Heart left ventricle (tissue), 16 donors: ENCODE data around the gene HS3ST3A1. TPM values are rescaled to one million over a fixed set of nuclear protein-coding genes. Genes with fewer than 3 reads are reported as not detected.

Experiments
- ATAC-seq, 4 donors: fragments of 200-7000 bp; cut with Tn5 transposase; one replicate each; pipeline ENCODE4 v1.9.1; 2020 to 2022; ENCODE audit warnings: moderate library complexity in 4 of 4, mild to moderate bottlenecking in 3 of 4, moderate number of reproducible peaks in 1 of 4
- DNase-seq, 5 donors: peaks; one replicate each; pipeline ENCODE4 v3.0.0-alpha.2; 2020
- H3K27ac ChIP-seq, 12 donors: fragments of 200-600 bp; sonication (generic) in 4 of 12; one replicate each; pipeline versions ENCODE4 v1.5.0 to v1.8.0; 2016 to 2022; ENCODE audit warnings: mild to moderate bottlenecking in 2 of 12
- H3K27me3 ChIP-seq, 9 donors: fragments of 200-600 bp; sonication (generic) in 2 of 9; one replicate each; pipeline versions ENCODE4 v1.5.1 to v1.8.0; 2016 to 2022; ENCODE audit warnings: mild to moderate bottlenecking in 3 of 9
- H3K36me3 ChIP-seq, 9 donors: fragments of 200-600 bp; sonication (generic) in 2 of 9; one replicate each; pipeline versions ENCODE4 v1.5.0 to v1.8.0; 2018 to 2022; ENCODE audit warnings: mild to moderate bottlenecking in 2 of 9
- H3K4me1 ChIP-seq, 12 donors: fragments of 200-600 bp; sonication (generic) in 4 of 12; one replicate each; pipeline versions ENCODE4 v1.5.0 to v1.8.0; 2016 to 2022; ENCODE audit warnings: mild to moderate bottlenecking in 3 of 12
- H3K4me3 ChIP-seq, 12 donors: fragments of 200-600 bp; sonication (generic) in 4 of 12; one replicate each; pipeline versions ENCODE4 v1.5.0 to v1.8.0; 2017 to 2022; ENCODE audit warnings: mild to moderate bottlenecking in 9 of 12, moderate library complexity in 4 of 12
- H3K9me3 ChIP-seq, 12 donors: fragments of 200-600 bp; sonication (generic) in 4 of 12; one replicate each; pipeline versions ENCODE4 v1.5.0 to v1.8.0; 2016 to 2022; ENCODE audit warnings: mild to moderate bottlenecking in 1 of 12
- POLR2A ChIP-seq, 2 donors: fragments of 450-650 bp; IDR thresholded peaks; one replicate each; pipeline ENCODE4 v1.6.1; 2017; ENCODE audit warnings: antibody characterized with exemption in 2 of 2, mild to moderate bottlenecking in 2 of 2, moderate library complexity in 2 of 2
- WGBS, 4 donors: extraction: QIAGEN DNeasy Blood & Tissue Kit in 2 of 4; methylation state at CpG; one replicate each; pipeline versions ENCODE4 v1.1.5 to v1.1.7; 2013 to 2018; 5-methylcytosine and 5-hydroxymethylcytosine counted together
- intact Hi-C, 10 donors: fragments of 100-400 bp; cut with DNase I; formaldehyde crosslinking; loops; one replicate each; pipeline versions ENCODE4 v1.11.1 to v1.14.2; 2022
- long read RNA-seq, 3 donors: library from polyadenylated mRNA; unstranded; transcript quantifications; one replicate each; pipeline ENCODE4 v2.0.0, GENCODE V29; 2020 to 2021
- polyA plus RNA-seq, 2 donors: library from polyadenylated mRNA; stranded (reverse); fragments of 200-250 nt; gene quantifications; one replicate each; pipeline ENCODE4 v1.2.3, GENCODE V29; 2013
- total RNA-seq, 9 donors: library from RNA; depleted of rRNA in 2 of 9; stranded (reverse); fragments of >200 nt in 2 of 9; fragmentation: NEBNext Ultra II Directional in 3 of 9; extraction: Animal tissue kit (Norgen Biotek cat#: 25700) in 3 of 9; gene quantifications; one replicate each; pipeline versions ENCODE4 v1.1.0 to v1.2.4, GENCODE V29; 2016 to 2023
- TF ChIP-seq, protein P1 (sequence below), 12 donors: fragments of 200-600 bp; sonication (generic) in 4 of 12; IDR thresholded peaks; one replicate each; pipeline versions ENCODE4 v1.5.0 to v1.8.0; 2018 to 2022; ENCODE audit warnings: antibody characterized with exemption in 12 of 12, mild to moderate bottlenecking in 5 of 12
- donor health status: ischemic (EF 13 %, LVEDD 7.1; RV severe dilation, severe dysfunction).
- donor health status: healthy with polysubstance abuse.
- donor health status: DM: no; HTN: yes; CAD: no.
- donor health status: DM: no; HTN: no; CAD: no.
- donor health status: ischemic (EF 25% LVEDD 6.9; RV normal size, moderate dysfunction).
- donor health status: ischemic (EF 25% LVEDD 5.7; RV mildly dilated, moderate dysfunction).
- donor health status: healthy.
- donor health status: DM: yes; HTN: yes; CAD: no.
- donor health status: ischemic (EF 35%, LVEDD 5.7; RV mildly dilated, moderate dysfunction).
- donor health status: nonischemic (EF 11% LVEDD 7.7; RV severe dilation, severe dysfunction).
- donor health status: DM: yes; HTN: yes; CAD: no.
- donor health status: PGD.
- donor health status: ischemic (EF 29% LVEDD 5.4; RV normal size, mild dysfunction).
- donor health status: nonischemic (EF 23%, LVEDD 6.1; RV moderate dilation, normal function).

The HS3ST3A1 gene
- total RNA-seq (1 to 10 TPM in 6 of 9 donors, under 1 TPM in 3; 0.12 to 5.7 (median 2.7) TPM), polyA plus RNA-seq (1 to 10 TPM in 1 of 2 donors, under 1 TPM in 1; 0.08 to 1.8 TPM)
- long read RNA-seq, donor 1 = 0 reads
- long read RNA-seq, donor 2 = 0 reads
- long read RNA-seq, donor 3, transcript HS3ST3A1-201 (2 exons, 2,527 nt) = major isoform, 13 of 14 reads
- long read RNA-seq, donor 3, partial matches to known transcripts = 1 of 14 reads
- long read RNA-seq, donor 3, other reads (novel, unspliced or antisense) = 0 of 14 reads

DNA sequence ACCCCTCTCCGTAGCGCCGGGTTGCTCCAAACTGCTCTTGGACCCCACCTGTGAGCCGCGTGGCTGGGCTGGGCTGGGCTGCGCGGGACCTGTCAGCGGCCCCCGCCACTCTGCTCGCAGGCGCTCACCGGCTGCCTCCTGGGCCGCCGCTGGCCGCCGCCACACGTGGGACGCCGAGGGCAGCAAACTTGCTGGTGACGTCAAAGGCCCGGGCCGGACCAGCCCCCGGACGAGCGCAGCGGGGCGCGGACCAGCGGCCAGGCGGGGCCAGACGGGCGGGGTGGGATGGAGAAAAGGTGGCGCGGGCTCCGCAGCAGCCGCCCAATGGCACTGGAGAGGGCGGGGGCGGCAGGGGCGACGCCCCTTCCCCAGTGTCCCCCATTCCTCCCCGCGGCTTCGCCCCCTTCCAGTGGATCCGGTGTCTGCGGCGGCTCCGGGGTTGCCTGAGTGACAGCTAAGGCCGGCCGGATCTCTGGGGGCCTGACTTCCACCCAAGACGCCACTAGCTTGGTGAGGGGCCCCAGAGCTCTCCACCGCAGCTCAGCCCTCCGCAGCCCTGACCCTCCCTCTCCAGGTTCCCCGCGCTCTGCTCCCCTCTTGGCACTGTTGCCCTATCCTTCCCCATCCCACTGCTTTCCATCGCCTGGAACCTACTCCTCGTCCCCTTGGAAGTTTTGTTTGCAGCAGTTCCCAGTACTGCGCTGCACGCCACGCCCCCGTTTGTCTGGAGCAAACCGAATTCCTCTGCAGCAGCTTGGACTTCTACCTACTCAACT is at the start of gene HS3ST3A1:
TSS of gene HS3ST3A1 (minus strand) at position 154 of the 776 bp plus-strand sequence. CDS start 800 bp downstream, outside the sequence.
- no peaks in the 10 kb centered on the region for H3K9me3 ChIP-seq
- H3K36me3 ChIP-seq = no peaks in the 10 kb centered on the region
- intact Hi-C loops = no loop called here
- H3K27me3 ChIP-seq = peaks cover 11 to 60% (median 24%) of the 10 kb centered on the region in 9 donors
- TF ChIP-seq, protein P1, sequence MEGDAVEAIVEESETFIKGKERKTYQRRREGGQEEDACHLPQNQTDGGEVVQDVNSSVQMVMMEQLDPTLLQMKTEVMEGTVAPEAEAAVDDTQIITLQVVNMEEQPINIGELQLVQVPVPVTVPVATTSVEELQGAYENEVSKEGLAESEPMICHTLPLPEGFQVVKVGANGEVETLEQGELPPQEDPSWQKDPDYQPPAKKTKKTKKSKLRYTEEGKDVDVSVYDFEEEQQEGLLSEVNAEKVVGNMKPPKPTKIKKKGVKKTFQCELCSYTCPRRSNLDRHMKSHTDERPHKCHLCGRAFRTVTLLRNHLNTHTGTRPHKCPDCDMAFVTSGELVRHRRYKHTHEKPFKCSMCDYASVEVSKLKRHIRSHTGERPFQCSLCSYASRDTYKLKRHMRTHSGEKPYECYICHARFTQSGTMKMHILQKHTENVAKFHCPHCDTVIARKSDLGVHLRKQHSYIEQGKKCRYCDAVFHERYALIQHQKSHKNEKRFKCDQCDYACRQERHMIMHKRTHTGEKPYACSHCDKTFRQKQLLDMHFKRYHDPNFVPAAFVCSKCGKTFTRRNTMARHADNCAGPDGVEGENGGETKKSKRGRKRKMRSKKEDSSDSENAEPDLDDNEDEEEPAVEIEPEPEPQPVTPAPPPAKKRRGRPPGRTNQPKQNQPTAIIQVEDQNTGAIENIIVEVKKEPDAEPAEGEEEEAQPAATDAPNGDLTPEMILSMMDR (IDR thresholded peaks at IDR 0.05) = no peak
- TF ChIP-seq POLR2A (IDR thresholded peaks at IDR 0.05) = peak in 1 of 2 donors; percentile 25
- DNase-seq (peak; percentile 44 to 66 (median 64)), ATAC-seq (peak; percentile 62 to 85 (median 76))
- H3K4me1 ChIP-seq = peaks cover 0 to 20% (median 0%) of the 10 kb centered on the region in 12 donors
- peak within 1 kb of the TSS in 4 of 12 donors; percentile 9 to 68 (median 41) for H3K27ac ChIP-seq
- 1 to 3% (median 2%) methylated on average over 30 to 61 of the region's 61 CpGs for WGBS, 4 donors
- peak within 1 kb of the TSS; percentile 30 to 62 (median 50) for H3K4me3 ChIP-seq

DNA sequence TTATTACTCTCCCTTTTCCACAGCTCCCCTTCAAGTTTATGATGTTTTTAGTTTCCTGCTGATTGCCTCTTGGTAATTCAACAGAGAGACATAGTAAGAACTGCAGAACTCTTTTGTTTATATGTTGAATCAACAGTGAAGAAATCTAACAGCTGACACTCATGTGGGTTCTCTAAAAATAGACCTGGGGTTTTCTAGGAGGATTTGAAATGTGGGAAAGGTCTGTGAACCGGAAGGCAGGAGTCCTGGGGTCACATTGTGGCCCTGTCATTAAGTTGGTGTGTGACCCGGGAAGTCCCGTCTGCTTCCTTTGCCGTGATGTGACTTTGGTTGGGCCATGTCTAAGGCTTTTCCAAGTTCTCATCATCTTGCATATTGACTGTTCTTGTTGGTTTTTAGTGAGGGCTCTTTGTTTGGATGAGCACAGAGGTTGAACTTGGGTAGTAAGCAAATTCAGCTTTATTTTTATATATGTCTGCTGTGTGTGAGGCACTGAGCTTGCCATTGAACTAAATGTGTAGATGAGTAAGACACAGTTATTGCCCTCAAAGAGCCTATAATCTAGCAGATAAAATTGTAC is 48.5 kb upstream of the HS3ST3A1 start:
- 57 to 80% (median 69%) methylated on average over 4 of the region's 4 CpGs for WGBS, 4 donors
- DNase-seq = no peak
- no peak overlapping the region for H3K27ac ChIP-seq
- no peaks in the 10 kb centered on the region for H3K4me1 ChIP-seq
- peaks cover 0 to 3% (median 0%) of the 10 kb centered on the region in 9 donors for H3K27me3 ChIP-seq
- TF ChIP-seq, protein P1 (IDR thresholded peaks at IDR 0.05) = no peak
- TF ChIP-seq POLR2A (IDR thresholded peaks at IDR 0.05) = no peak
- H3K9me3 ChIP-seq = no peaks in the 10 kb centered on the region
- intact Hi-C loops = no loop called here
- no peaks in the 10 kb centered on the region for H3K36me3 ChIP-seq
- H3K4me3 ChIP-seq = no peak overlapping the region
- ATAC-seq = no peak

DNA sequence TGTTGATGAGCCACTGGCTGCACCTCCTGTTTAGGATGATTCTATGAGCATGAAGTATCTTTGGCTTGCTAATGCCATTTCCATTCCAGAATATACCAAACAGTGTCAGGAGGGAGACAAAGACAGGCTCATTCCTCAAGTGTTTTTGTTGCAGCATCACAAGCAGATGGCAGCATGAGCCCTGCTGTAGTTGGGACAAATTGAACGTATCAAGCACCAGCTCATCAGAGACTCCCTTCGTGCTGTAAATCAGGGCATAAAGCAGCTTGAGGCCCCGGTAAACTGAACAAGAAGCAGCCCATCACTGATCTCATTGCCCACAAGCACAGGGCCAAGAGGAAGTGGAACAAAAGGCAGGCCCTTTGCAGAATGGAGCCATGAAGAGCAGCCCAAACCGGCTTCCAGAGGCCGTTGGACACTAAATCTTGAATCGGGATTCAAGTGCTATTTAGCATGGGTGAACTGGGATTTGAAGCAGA is 45.9 kb upstream of the HS3ST3A1 start:
- intact Hi-C loops = no loop called here
- ATAC-seq = no peak
- WGBS, 4 donors = 69 to 82% (median 75%) methylated on average over 3 to 6 of the region's 6 CpGs

More for the DNA sequence above, 45.9 kb upstream of the HS3ST3A1 start:
- DNase-seq = no peak
- peaks cover 0 to 3% (median 0%) of the 10 kb centered on the region in 9 donors for H3K27me3 ChIP-seq
- TF ChIP-seq, protein P1 (IDR thresholded peaks at IDR 0.05) = peak in 1 of 12 donors; percentile 15
- no peak for TF ChIP-seq POLR2A (IDR thresholded peaks at IDR 0.05)
- no peaks in the 10 kb centered on the region for H3K36me3 ChIP-seq
- no peaks in the 10 kb centered on the region for H3K9me3 ChIP-seq
- no peak overlapping the region for H3K27ac ChIP-seq
- peaks cover 0 to 2% (median 0%) of the 10 kb centered on the region in 12 donors for H3K4me1 ChIP-seq
- H3K4me3 ChIP-seq = no peak overlapping the region
